Stimulated activated CD4-positive, alpha-beta T cell treated with anti-CD3 and anti-CD28 coated beads, TNF-alpha, amount 100 ng/mL, for 24 hours (primary cell): ENCODE measurements around the gene BAIAP2.
"Not testable (repeated sequence)": the region's sequence is repeated elsewhere in the genome, so short reads cannot be mapped to it uniquely, and the experiment has no call there.

Experiments
- DNase-seq, 3 experiments: peaks; one replicate each; pipeline ENCODE4 v3.0.0-alpha.2; 2020; ENCODE audit warnings: low read depth in 3 of 3

The BAIAP2 gene

GRCh38 chr17:81002013-81002384 is 33.0 kb upstream of the BAIAP2 start:
- DNase-seq: no peak

- no peak for DNase-seq
Measured at GRCh38 chr17:81002409-81003361, 32.3 kb upstream of the BAIAP2 start.

GRCh38 chr17:81003711-81004475 is 31.1 kb upstream of the BAIAP2 start:
- DNase-seq: no peak

DNA sequence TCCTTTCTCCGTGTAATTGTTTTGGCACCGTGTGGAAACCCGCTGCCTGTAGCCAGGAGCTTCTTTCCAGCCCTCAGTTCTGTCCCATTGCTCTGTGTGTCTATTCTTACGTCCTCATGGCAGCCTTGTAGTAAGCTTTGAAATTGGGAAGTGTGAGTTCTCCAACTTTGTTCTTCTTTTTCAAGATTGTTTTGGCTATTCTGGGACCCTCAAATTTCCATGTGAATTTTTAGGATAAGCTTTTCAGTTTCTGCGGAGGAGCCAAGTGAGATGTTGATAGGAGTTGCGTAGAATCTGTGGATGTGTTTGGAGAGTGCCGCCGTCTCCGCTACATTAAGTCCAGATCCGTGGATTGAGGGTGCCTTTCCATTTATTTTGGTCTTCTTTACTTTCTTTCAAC is 28.1 kb upstream of the BAIAP2 start:
- no peak for DNase-seq

DNA sequence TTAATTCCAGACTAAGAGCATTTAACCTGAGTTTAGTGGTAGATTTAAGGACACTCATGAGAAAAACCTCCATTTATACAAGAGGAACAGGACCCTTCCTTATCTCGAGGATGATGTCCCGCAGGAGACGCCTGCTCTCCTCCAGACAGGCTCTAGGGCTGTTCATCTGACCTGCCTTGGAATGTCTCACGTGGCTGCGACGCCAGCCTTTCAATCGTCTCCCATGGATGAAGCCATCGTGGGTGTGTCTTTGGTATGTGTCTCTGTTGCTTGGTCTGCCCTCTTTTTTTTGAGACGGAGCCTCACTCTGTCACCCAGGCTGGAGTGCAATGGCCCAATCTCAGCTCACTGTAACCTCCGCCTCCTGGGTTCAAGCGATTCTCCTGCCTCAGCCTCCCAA is 26.8 kb upstream of the BAIAP2 start:
- no peak for DNase-seq

DNA sequence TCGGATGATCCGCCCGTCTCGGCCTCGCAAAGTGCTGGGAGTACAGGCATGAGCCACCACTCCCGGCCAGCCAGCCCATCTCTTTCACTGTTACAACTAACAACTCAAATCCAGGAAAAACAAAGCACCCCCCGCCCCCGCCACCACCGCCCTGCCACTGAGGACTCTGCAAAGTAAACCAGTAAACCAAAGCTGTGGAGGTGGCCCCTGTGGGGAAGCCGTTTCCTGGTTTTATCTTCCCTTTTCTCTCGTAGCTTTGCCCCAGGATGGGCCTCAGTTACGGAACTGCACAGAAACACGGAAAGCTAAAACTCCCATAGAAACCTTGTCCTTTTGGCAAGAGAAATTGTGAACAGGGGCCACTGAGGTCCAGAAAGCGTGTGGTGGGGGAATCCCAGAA is 25.8 kb upstream of the BAIAP2 start:
- DNase-seq: no peak

DNA sequence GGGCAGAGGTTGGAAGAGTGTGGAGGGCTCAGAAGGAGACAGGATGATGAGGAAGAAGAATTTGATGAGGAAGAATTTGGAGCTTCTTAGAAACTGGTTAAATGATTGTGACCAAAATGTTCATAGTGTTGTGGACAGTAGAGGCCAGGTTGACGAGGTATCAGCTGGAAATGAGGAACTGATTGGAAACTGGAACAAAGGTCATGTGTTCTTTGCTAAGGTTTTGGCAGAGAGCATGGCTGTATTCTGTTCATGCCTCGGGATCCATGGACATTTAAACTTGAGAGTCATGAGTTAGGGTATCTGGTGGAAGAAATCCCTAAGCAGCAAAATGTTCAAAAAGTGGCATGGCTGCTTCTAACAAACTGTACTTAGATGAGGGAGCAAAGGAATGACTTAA is 24.0 kb upstream of the BAIAP2 start:
- no peak for DNase-seq

DNA sequence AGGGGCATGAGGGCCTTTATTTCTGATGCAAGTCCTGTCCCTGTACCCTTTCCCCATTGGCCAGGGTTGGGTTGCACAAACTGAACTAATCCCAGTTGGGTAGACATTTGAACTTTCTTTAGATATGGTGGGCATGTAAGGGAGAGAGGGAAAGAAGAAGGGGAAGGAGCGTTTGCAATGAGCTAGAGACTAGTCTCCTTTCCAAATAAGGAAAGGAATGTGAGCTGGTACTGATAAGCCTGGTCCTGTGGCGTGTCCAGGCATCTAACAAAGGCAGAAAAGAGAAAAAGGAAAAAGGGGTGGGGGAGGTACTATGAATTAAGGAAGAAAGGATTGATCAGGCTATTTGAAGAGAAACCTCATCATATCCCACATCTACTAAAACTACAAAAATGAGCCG is 23.0 kb upstream of the BAIAP2 start:
- DNase-seq: no peak

GRCh38 chr17:81012574-81013447 is 22.1 kb upstream of the BAIAP2 start:
- no peak for DNase-seq

DNA sequence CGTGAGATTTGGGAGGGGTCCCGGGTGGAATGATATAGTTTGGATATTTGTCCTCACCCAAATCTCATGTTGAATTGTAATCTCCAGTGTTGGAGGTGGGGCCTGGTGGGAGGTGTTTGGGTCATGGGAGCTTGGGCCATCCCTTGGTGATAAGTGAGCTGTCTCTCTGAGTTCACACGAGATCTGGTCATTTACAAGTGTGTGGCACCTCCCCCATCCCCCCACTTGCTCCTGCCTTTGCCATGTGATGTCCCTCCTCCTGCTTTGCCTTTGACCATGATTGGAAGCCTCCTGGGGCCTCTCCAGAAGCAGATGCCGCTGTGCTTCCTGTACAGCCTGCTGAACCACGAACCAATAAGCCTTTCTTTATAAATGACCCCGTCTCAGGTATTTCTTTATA is 21.3 kb upstream of the BAIAP2 start:
- no peak for DNase-seq

- DNase-seq: no peak
Measured at GRCh38 chr17:81015136-81015535, 19.8 kb upstream of the BAIAP2 start.

DNA sequence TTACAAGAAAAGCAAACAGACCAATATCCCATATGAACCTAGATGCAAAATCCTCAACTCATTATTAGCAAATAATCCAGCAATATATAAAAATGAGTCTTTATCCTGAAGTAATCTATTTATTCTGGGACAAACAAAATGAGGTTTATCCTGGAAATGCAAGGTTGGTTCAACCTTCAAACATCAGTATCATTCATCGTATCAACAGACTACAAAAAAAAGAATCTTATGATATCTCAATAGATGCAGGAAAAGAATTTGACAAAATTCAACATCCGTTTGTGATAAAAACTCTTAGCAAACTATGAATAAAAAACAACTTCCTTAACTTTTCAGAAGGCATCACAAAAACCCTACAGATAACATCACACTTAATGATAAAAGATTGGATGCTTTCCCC is 18.4 kb upstream of the BAIAP2 start:
- no peak for DNase-seq

- DNase-seq: not testable (repeated sequence)
Measured at GRCh38 chr17:81017330-81017729, 17.6 kb upstream of the BAIAP2 start.

GRCh38 chr17:81018044-81018802 is 16.7 kb upstream of the BAIAP2 start:
- no peak for DNase-seq

- DNase-seq: no peak
Measured at GRCh38 chr17:81019563-81020442, 15.1 kb upstream of the BAIAP2 start.

- DNase-seq: no peak
Measured at GRCh38 chr17:81020443-81020766, 14.5 kb upstream of the BAIAP2 start.

DNA sequence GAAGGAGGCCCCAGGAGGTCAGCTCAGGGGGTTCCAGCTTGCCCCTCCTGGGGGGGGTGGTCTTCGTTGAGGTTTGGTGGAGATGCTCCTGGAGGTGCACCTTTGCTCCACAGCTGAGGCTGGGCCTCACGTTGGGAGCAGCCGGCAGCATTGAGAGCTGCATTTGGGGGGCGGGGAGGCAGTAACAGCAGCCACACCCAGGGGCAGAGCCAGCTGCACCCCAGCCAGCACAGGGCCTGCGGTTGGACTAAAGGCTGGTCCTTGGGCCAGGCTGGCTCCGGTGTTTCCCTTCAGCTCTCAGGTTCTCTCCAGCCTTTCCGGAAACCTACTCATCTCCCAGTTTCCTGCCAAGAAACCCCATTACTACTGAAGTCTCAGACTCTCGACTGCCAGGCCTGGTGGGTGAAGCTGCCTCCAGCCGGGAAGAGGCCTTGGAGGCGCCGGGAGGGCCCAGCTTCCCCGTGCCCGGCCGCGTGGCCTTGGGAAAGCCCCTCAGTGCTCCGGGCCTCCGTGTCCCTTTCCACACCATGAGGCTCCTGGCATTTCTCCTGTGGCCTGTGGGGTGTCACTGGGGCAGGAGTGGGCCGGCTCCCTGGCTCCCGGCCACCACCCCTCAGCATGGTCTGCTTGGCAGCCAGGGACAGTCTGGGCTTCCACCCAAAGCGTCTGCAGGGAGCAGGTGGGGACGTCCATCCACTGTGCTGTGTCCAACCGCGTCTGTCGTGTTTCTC is 14.0 kb upstream of the BAIAP2 start:
- no peak for DNase-seq

DNA sequence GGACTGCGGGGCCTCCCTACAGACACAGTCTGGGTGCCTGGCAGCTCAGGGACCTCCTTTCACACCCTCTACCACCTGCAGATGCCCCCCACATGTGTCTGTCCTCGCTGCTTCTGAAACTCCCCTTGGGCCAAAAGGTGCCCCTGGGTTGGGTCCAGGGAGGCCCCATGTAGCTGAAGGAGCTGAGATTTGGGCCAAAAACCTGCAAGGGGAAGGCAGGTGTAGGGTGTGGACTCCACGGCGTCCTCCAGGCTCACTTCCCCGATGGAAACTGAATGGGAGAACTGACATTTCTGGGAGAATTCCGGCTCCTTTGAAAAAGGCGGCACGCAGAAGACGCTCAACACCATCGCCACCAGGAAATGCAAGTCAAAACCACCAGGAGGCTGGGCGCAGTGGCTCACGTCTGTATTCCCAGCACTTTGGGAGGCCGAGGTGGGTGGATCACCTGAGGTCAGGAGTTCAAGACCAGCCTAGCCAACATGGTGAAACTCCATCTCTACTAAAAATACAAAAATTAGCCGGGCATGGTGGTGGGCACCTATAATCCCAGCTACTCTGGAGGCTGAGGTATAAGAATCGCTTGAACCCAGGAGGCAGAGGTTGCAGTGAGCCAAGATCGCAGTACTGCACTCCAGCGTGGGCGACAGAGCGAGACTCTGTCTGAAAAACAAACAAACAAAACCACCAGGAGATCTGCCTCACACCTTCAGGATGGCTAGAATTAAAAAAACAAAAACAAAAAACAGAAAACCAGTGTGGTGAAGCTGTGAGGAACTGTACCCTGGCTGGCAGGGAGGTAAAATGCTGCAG is 13.2 kb upstream of the BAIAP2 start:
- DNase-seq: no peak

GRCh38 chr17:81022344-81022676 is 12.6 kb upstream of the BAIAP2 start:
- DNase-seq: no peak
